Colonic mucosa (tissue), 4 donors: ENCODE data around the gene PXT1. TPM values are rescaled to one million over a fixed set of nuclear protein-coding genes. Genes with fewer than 3 reads are reported as not detected.
A peak's percentile ranks its signal among the peaks of the same experiment; 100 is the strongest.
"Not testable (repeated sequence)": the region's sequence is repeated elsewhere in the genome, so short reads cannot be mapped to it uniquely, and the experiment has no call there.

Source experiments
- DNase-seq: peaks from one replicate; pipeline ENCODE4 v3.0.0-alpha.2; 2020
- H3K27ac ChIP-seq: fragments of 200-600 bp; one replicate; pipeline ENCODE4 v1.8.0; 2021
- H3K27me3 ChIP-seq: fragments of 200-600 bp; one replicate; pipeline ENCODE4 v1.8.0; 2021
- H3K36me3 ChIP-seq: fragments of 200-600 bp; one replicate; pipeline ENCODE4 v1.8.0; 2021
- H3K4me1 ChIP-seq: fragments of 200-600 bp; one replicate; pipeline ENCODE4 v1.8.0; 2021; ENCODE audit warnings: mild to moderate bottlenecking
- H3K4me3 ChIP-seq: fragments of 200-600 bp; one replicate; pipeline ENCODE4 v1.8.0; 2021
- H3K9ac ChIP-seq, 2 donors: one replicate each; pipeline ENCODE4 v1.7.0; 2013; ENCODE audit warnings: control low read depth in 2 of 2, low read depth in 2 of 2, low read length in 2 of 2
- H3K9me3 ChIP-seq: fragments of 200-600 bp; one replicate; pipeline ENCODE4 v1.8.0; 2021
- intact Hi-C: fragments of 100-400 bp; cut with DNase I; formaldehyde crosslinking; loops from one replicate; pipeline ENCODE4 v1.14.1; 2022
- total RNA-seq, 2 donors: library from RNA; stranded (reverse); fragmentation: NEBNext Ultra II Directional in 1 of 2; extraction: Animal tissue kit (Norgen Biotek cat#: 25700) in 1 of 2; gene quantifications; one replicate each; pipeline ENCODE4 v1.2.1, GENCODE V29; 2021
- TF ChIP-seq, protein P1 (sequence below): fragments of 200-600 bp; IDR thresholded peaks from one replicate; pipeline ENCODE4 v1.8.0; 2022; ENCODE audit warnings: antibody characterized with exemption, mild to moderate bottlenecking
- donor health status: healthy.
- donor health status: DM: no; HTN: no; CAD: no.
- donor health status: DM: no; HTN: no; CAD: no.

Gene PXT1
- total RNA-seq, 2 donors from 2014 or later, result not detected

DNA sequence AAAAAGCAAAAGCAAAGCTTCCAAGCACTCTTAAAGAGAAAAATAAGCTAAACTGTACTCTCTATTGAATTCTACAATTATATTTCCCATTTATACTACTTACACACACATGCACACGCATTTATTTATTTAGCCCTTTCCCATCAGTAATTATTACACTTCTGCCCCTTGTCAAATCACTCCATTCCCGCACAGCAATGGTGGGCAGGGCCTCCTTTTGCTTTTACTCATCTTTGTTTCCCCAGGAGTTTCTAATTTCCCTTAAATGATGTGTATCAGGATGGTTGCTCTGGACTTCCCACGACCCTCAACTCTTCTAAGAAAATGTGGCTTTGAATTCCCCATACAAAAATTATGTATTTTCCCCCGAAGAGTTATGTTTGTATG is 19.9 kb downstream of the PXT1 start:
- H3K27me3 ChIP-seq, result no peaks in the 10 kb centered on the region
- H3K9ac ChIP-seq, result peak overlapping the region; percentile 57 to 98
- intact Hi-C loops, result loop anchor here (5.0 kb wide), 1 partner anchor 170 kb away; the partner anchor contains the start of gene SRSF3
- no peaks in the 10 kb centered on the region for H3K9me3 ChIP-seq
- no peaks in the 10 kb centered on the region for H3K36me3 ChIP-seq
- peak overlapping the region; percentile 41 for H3K4me3 ChIP-seq
- TF ChIP-seq, protein P1, sequence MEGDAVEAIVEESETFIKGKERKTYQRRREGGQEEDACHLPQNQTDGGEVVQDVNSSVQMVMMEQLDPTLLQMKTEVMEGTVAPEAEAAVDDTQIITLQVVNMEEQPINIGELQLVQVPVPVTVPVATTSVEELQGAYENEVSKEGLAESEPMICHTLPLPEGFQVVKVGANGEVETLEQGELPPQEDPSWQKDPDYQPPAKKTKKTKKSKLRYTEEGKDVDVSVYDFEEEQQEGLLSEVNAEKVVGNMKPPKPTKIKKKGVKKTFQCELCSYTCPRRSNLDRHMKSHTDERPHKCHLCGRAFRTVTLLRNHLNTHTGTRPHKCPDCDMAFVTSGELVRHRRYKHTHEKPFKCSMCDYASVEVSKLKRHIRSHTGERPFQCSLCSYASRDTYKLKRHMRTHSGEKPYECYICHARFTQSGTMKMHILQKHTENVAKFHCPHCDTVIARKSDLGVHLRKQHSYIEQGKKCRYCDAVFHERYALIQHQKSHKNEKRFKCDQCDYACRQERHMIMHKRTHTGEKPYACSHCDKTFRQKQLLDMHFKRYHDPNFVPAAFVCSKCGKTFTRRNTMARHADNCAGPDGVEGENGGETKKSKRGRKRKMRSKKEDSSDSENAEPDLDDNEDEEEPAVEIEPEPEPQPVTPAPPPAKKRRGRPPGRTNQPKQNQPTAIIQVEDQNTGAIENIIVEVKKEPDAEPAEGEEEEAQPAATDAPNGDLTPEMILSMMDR, result no peak
- DNase-seq, result no peak
- peak overlapping the region; percentile 84 for H3K27ac ChIP-seq
- H3K4me1 ChIP-seq, result no peaks in the 10 kb centered on the region

- intact Hi-C loops, result loop anchor here (10.0 kb wide), 1 partner anchor 275 kb away; the partner anchor contains the start of gene RAB44
- H3K9me3 ChIP-seq, result no peaks in the 10 kb centered on the region
- TF ChIP-seq, protein P1, result no peak
- no peak overlapping the region for H3K4me3 ChIP-seq
- H3K9ac ChIP-seq, result no peak overlapping the region
- DNase-seq, result no peak
- no peak overlapping the region for H3K27ac ChIP-seq
- no peaks in the 10 kb centered on the region for H3K4me1 ChIP-seq
- H3K27me3 ChIP-seq, result no peaks in the 10 kb centered on the region
- no peaks in the 10 kb centered on the region for H3K36me3 ChIP-seq
Measured at GRCh38 chr6:36419310-36419709, 23.3 kb downstream of the PXT1 start.

DNA sequence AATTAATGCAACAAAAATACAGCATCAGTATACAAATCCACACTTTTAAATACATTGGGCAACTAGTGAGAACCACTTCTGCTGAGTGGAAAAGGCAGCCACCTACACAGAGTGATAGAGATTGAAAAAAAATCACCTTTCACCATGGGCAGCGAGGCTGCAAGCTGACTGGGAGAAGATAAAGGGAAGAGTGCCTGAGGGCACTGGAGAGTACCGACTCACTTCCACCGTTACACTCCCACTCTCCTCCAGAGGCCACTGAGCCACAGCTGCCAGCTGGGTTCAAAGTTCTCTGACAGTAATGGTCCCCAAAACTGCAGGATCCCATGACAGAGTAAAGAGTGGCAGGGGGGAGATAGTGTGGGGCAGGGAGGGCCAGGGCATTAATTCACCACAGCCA is 24.1 kb downstream of the PXT1 start:
- TF ChIP-seq, protein P1, result no peak

GRCh38 chr6:36414481-36414880 is 28.2 kb downstream of the PXT1 start:
- Histone ChIP-seq H3K4me1 (no peaks in the 10 kb centered on the region), H3K27ac (no peak overlapping the region), H3K36me3 (no peaks in the 10 kb centered on the region), H3K4me3 (no peak overlapping the region), H3K9me3 (no peaks in the 10 kb centered on the region), H3K27me3 (no peaks in the 10 kb centered on the region), H3K9ac (no peak overlapping the region)
- intact Hi-C loops, result loop anchor here (10.0 kb wide), 1 partner anchor 280 kb away; the partner anchor contains the start of gene RAB44
- DNase-seq, result no peak
- TF ChIP-seq, protein P1, result no peak

More for the DNA sequence above, 24.1 kb downstream of the PXT1 start:
- H3K36me3 ChIP-seq, result no peaks in the 10 kb centered on the region
- DNase-seq, result no peak
- intact Hi-C loops, result loop anchor here (10.0 kb wide), 1 partner anchor 276 kb away; the partner anchor contains the start of gene RAB44
- H3K9ac ChIP-seq, result no peak overlapping the region
- H3K4me3 ChIP-seq, result no peak overlapping the region
- no peaks in the 10 kb centered on the region for H3K9me3 ChIP-seq
- H3K27ac ChIP-seq, result no peak overlapping the region
- no peaks in the 10 kb centered on the region for H3K4me1 ChIP-seq
- H3K27me3 ChIP-seq, result no peaks in the 10 kb centered on the region

DNA sequence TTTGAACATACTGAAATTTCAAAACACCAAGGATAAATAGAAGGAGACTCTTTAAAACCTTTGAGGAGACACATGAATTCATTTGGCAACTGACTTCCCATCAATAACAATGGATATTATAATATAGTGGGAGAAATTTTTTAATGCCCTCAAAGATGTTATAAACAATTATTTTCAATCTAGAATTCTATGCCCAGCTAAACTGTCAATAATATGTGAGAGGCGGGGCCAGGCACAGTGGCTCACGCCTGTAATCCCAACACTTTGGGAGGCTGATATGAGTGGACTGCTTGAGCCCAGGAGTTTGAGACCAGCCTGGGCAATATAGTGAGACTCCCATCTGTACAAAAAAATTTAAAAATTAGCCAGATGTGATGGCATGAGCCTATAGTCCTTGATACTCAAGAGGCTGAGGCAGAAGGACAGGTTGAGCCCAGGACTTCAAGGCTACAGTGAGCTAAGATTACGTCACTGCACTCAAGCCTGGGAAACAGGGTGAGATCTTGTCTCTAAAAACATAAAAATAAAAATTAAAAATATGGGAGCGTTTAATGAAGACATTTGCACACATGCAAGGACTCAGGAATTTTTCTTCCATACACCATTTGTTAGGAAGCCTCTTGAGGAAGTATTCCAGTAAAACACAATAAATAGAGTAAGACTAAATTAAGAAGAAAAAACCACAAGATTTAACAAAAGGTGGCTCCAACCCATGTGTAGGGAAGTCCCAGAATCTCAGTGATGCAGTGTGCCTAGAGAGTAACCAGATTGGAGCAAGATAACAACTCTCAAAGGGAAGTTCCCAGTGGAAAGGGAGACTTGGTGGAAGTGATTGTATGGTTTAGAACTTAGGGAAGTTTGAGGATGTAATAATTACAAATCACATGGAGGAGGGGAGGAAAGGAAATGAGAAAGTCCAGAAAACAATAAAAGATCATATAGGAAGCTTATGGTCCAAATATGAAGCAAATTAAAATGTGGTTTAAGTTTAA is 28.9 kb downstream of the PXT1 start:
- intact Hi-C loops, result loop anchor here (10.0 kb wide), 1 partner anchor 281 kb away; the partner anchor contains the start of gene RAB44
- Histone ChIP-seq H3K9ac (no peak overlapping the region), H3K27me3 (no peaks in the 10 kb centered on the region), H3K36me3 (no peaks in the 10 kb centered on the region), H3K4me1 (no peaks in the 10 kb centered on the region), H3K9me3 (no peaks in the 10 kb centered on the region), H3K4me3 (no peak overlapping the region), H3K27ac (no peak overlapping the region)
- no peak for DNase-seq
- TF ChIP-seq, protein P1, result no peak

- H3K27ac ChIP-seq, DNase-seq, H3K27me3 ChIP-seq, H3K4me3 ChIP-seq, H3K36me3 ChIP-seq, H3K9ac ChIP-seq, H3K9me3 ChIP-seq, H3K4me1 ChIP-seq: not testable (repeated sequence)
- intact Hi-C loops, result loop anchor here (10.0 kb wide), 1 partner anchor 285 kb away; the partner anchor contains the start of gene RAB44
Measured at GRCh38 chr6:36409718-36410117, 32.9 kb downstream of the PXT1 start.
